Measurements from ENCODE around the gene SPTLC3. TPM values are rescaled to one million over a fixed set of nuclear protein-coding genes. Genes with fewer than 3 reads are reported as not detected.

The SPTLC3 gene
- total and polyA plus RNA-seq, 2 donors (not counting 1 experiment from before 2014, with no cell fraction given): not detected

DNA sequence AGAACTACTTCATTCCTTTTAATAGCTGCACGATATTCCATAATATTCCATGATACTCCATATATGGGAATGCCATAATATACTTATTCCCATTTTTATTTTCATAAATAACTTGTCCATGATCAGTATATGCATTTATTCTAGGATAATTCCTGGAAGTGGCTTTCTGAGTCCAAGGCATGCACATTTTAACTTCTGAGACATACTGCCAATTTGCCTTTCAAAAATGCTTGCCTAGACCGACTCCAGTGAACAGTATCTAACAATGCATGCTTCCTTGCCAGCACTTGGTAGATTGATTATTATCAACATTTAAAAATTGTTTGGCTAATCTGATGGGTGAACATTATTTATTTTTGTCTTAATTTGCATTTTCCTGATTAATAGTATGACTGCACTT lies 54.0 kb downstream of the SPTLC3 start:
- ATAC-seq (ENCODE audit: low read depth) (no peak), DNase-seq (no peak)
- intact Hi-C loops (cut with micrococcal nuclease): no loop called here
- Mint-ChIP-seq H3K27ac (no peak overlapping the region), H3K27me3 (no peaks in the 10 kb centered on the region), H3K9me3 (ENCODE audit: insufficient read depth) (no peaks in the 10 kb centered on the region), H3K4me1 (no peaks in the 10 kb centered on the region), H3K4me3 (no peak overlapping the region)
- POLR2A ChIA-PET: no interaction called here
- Histone ChIP-seq H3K27ac (ENCODE audit: low read length in 2 of 2) (no peak overlapping the region), H3K9ac (ENCODE audit: low read length) (no peak overlapping the region), H4K20me1 (ENCODE audit: control insufficient read depth, insufficient read depth, low read length, poor library complexity, severe bottlenecking) (no peaks in the 10 kb centered on the region), H3K4me1 (ENCODE audit: control insufficient read depth in 2 of 2, insufficient read depth in 2 of 2, low read length in 2 of 2) (no peaks in the 10 kb centered on the region), H3K4me3 (ENCODE audit: control extremely low read depth in 1 of 5, extremely low read depth in 1 of 5, insufficient read depth in 1 of 5, low read depth in 2 of 5, low read length in 4 of 5) (no peak overlapping the region), H3K9me3 (ENCODE audit: control extremely low read depth in 1 of 3, control insufficient read depth in 2 of 3, insufficient read depth in 1 of 3, low read length in 2 of 3) (no peaks in the 10 kb centered on the region), H3K36me3 (replicated peaks in 1 of 2; ENCODE audit: control extremely low read depth in 1 of 2, control insufficient read depth in 1 of 2, extremely low read depth in 1 of 2, insufficient read depth in 2 of 2, low read length in 1 of 2) (no peaks in the 10 kb centered on the region), H3K79me2 (ENCODE audit: control insufficient read depth, insufficient read depth, low read length) (no peaks in the 10 kb centered on the region), H3K27me3 (replicated peaks in 1 of 4; ENCODE audit: control extremely low read depth in 1 of 4, control insufficient read depth in 3 of 4, insufficient read depth in 4 of 4, low read length in 3 of 4) (no peaks in the 10 kb centered on the region), H3K4me2 (replicated peaks; ENCODE audit: low read depth, low read length, poor library complexity, severe bottlenecking) (no peak overlapping the region), H2AFZ (ENCODE audit: insufficient read depth, low read depth, low read length, poor library complexity, severe bottlenecking) (no peak overlapping the region)
- TF ChIP-seq EZH2 (IDR thresholded peaks at IDR 0.05; ENCODE audit: borderline replicate concordance, insufficient read depth, low read depth, low read length, poor library complexity, severe bottlenecking): no peak
- TF ChIP-seq, protein P1, sequence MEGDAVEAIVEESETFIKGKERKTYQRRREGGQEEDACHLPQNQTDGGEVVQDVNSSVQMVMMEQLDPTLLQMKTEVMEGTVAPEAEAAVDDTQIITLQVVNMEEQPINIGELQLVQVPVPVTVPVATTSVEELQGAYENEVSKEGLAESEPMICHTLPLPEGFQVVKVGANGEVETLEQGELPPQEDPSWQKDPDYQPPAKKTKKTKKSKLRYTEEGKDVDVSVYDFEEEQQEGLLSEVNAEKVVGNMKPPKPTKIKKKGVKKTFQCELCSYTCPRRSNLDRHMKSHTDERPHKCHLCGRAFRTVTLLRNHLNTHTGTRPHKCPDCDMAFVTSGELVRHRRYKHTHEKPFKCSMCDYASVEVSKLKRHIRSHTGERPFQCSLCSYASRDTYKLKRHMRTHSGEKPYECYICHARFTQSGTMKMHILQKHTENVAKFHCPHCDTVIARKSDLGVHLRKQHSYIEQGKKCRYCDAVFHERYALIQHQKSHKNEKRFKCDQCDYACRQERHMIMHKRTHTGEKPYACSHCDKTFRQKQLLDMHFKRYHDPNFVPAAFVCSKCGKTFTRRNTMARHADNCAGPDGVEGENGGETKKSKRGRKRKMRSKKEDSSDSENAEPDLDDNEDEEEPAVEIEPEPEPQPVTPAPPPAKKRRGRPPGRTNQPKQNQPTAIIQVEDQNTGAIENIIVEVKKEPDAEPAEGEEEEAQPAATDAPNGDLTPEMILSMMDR (IDR thresholded peaks at IDR 0.05): no peak
- WGBS (ENCODE audit: insufficient coverage): no CpG with 5 or more reads among the region's 2 CpGs
- CTCF ChIA-PET: no interaction called here

DNA sequence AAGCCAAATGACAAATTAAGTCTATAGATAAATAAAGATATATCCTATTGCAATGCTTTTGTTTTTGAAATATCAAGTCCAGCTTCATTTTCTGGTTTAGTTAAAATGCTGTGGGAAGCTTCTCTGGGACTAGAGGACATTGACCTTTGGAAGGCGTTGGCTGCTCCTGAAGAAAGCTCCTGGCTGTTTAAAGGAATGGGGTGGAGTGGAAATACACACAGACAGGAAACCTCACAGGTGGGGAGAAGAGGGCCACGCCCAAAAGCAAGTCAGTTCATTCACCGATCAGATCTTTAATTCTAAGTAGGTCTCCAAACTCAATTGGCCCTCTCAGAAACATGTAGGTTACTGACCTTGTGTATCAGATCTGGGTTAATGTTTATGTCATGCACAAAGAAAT lies 59.6 kb downstream of the SPTLC3 start:
- no peak for ATAC-seq (ENCODE audit: low read depth)
- intact Hi-C loops (cut with micrococcal nuclease): no loop called here

More for the DNA sequence above, 59.6 kb downstream of the SPTLC3 start:
- Histone ChIP-seq H3K27ac (ENCODE audit: low read length in 2 of 2) (no peak overlapping the region), H2AFZ (ENCODE audit: insufficient read depth, low read depth, low read length, poor library complexity, severe bottlenecking) (no peak overlapping the region), H4K20me1 (ENCODE audit: control insufficient read depth, insufficient read depth, low read length, poor library complexity, severe bottlenecking) (no peaks in the 10 kb centered on the region), H3K4me2 (replicated peaks; ENCODE audit: low read depth, low read length, poor library complexity, severe bottlenecking) (no peak overlapping the region), H3K9ac (ENCODE audit: low read length) (no peak overlapping the region), H3K27me3 (replicated peaks in 1 of 4; ENCODE audit: control extremely low read depth in 1 of 4, control insufficient read depth in 3 of 4, insufficient read depth in 4 of 4, low read length in 3 of 4) (no peaks in the 10 kb centered on the region), H3K9me3 (ENCODE audit: control extremely low read depth in 1 of 3, control insufficient read depth in 2 of 3, insufficient read depth in 1 of 3, low read length in 2 of 3) (no peaks in the 10 kb centered on the region), H3K36me3 (replicated peaks in 1 of 2; ENCODE audit: control extremely low read depth in 1 of 2, control insufficient read depth in 1 of 2, extremely low read depth in 1 of 2, insufficient read depth in 2 of 2, low read length in 1 of 2) (no peaks in the 10 kb centered on the region), H3K4me3 (ENCODE audit: control extremely low read depth in 1 of 5, extremely low read depth in 1 of 5, insufficient read depth in 1 of 5, low read depth in 2 of 5, low read length in 4 of 5) (no peak overlapping the region), H3K79me2 (ENCODE audit: control insufficient read depth, insufficient read depth, low read length) (no peaks in the 10 kb centered on the region), H3K4me1 (ENCODE audit: control insufficient read depth in 2 of 2, insufficient read depth in 2 of 2, low read length in 2 of 2) (no peaks in the 10 kb centered on the region)
- H3K27ac Mint-ChIP-seq: no peak overlapping the region
- DNase-seq: no peak
- no peak overlapping the region for H3K4me3 Mint-ChIP-seq
- ChIA-PET POLR2A (no interaction called here), CTCF (no interaction called here)
- H3K27me3 Mint-ChIP-seq: peaks cover 3% of the 10 kb centered on the region
- H3K4me1 Mint-ChIP-seq: no peaks in the 10 kb centered on the region
- TF ChIP-seq, protein P1 (IDR thresholded peaks at IDR 0.05): no peak
- 60% methylated on average over 1 of the region's 3 CpGs for WGBS (ENCODE audit: insufficient coverage)
- H3K9me3 Mint-ChIP-seq (ENCODE audit: insufficient read depth): no peaks in the 10 kb centered on the region
